GM12878 (cell line): ENCODE data around the gene MRPL28. TPM values are rescaled to one million over a fixed set of nuclear protein-coding genes. Genes with fewer than 3 reads are reported as not detected.

Experiments
- BHLHE40 ChIP-seq, 2 experiments: fragments of 450-650 bp in 1 of 2; IDR thresholded peaks; 2 replicates each; pipeline ENCODE4 v1.6.1; 2011 to 2017; ENCODE audit warnings: low read depth in 2 of 2, borderline replicate concordance in 1 of 2, improper control_type of control experiment in 1 of 2, low read length in 1 of 2, mild to moderate bottlenecking in 1 of 2
- CBFB ChIP-seq: IDR thresholded peaks from 2 replicates; pipeline ENCODE4 v1.6.1; 2016; ENCODE audit warnings: antibody characterized with exemption, low read depth
- CHD1 ChIP-seq: IDR thresholded peaks from 2 replicates; pipeline ENCODE4 v1.6.1; 2012; ENCODE audit warnings: low read depth, low read length, improper control_type of control experiment
- CHD4 ChIP-seq: fragments of 200-600 bp; sonication (generic); IDR thresholded peaks from 2 replicates; pipeline ENCODE4 v1.6.1; 2016; ENCODE audit warnings: mild to moderate bottlenecking
- ESRRA ChIP-seq: IDR thresholded peaks from 2 replicates; pipeline ENCODE4 v1.6.1; 2012; ENCODE audit warnings: mild to moderate bottlenecking, low read length, improper control_type of control experiment
- GATAD2B ChIP-seq: fragments of 450-650 bp; conservative IDR thresholded peaks from 2 replicates; pipeline ENCODE4 v1.6.1; 2017; ENCODE audit warnings: low read depth, mild to moderate bottlenecking, moderate library complexity
- HDGF ChIP-seq: fragments of 450-650 bp; IDR thresholded peaks from 2 replicates; pipeline ENCODE4 v1.6.1; 2016; ENCODE audit warnings: antibody characterized with exemption
- MXI1 ChIP-seq: fragments of 150-350 bp; IDR thresholded peaks from 2 replicates; pipeline ENCODE4 v1.6.1; 2011; ENCODE audit warnings: low read depth, mild to moderate bottlenecking, inconsistent platforms, low read length, improper control_type of control experiment
- NBN ChIP-seq: fragments of 450-650 bp; IDR thresholded peaks from 2 replicates; pipeline ENCODE4 v1.6.1; 2016
- RAD51 ChIP-seq: fragments of 450-650 bp; IDR thresholded peaks from 2 replicates; pipeline ENCODE4 v1.6.1; 2016; ENCODE audit warnings: moderate library complexity, mild to moderate bottlenecking, inconsistent platforms
- STAT3 ChIP-seq: IDR thresholded peaks from 2 replicates; pipeline ENCODE4 v1.6.1; 2011; ENCODE audit warnings: low read depth, low read length, improper control_type of control experiment
- SUZ12 ChIP-seq: fragments of 200-600 bp; sonication (generic); IDR thresholded peaks from one replicate; pipeline ENCODE4 v1.6.1; 2018; ENCODE audit warnings: antibody characterized with exemption, mild to moderate bottlenecking; ENCODE audit not compliant: unreplicated experiment
- TBL1XR1 ChIP-seq: IDR thresholded peaks from 2 replicates; pipeline ENCODE4 v1.6.1; 2012; ENCODE audit warnings: low read depth, low read length, improper control_type of control experiment
- TCF3 ChIP-seq: IDR thresholded peaks from 2 replicates; pipeline ENCODE4 v1.6.1; 2012; ENCODE audit warnings: low read depth, mild to moderate bottlenecking, low read length, borderline replicate concordance; ENCODE audit not compliant: insufficient read depth
- TCF7 ChIP-seq: IDR thresholded peaks from 2 replicates; pipeline ENCODE4 v1.6.1; 2014; ENCODE audit warnings: antibody characterized with exemption, borderline replicate concordance
- ZNF384 ChIP-seq: IDR thresholded peaks from 2 replicates; pipeline ENCODE4 v1.6.1; 2012; ENCODE audit warnings: low read depth, mild to moderate bottlenecking, low read length, improper control_type of control experiment, borderline replicate concordance
- polyA plus RNA-seq, 11 experiments: library from polyadenylated mRNA; depleted of rRNA in 4 of 11; unstranded in 6 of 11; stranded (reverse) in 5 of 11; fragments of >200 nt; fragmentation: Nextera tagmentation in 4 of 11; fragmentation: Illumina TruSeq in 1 of 11; extraction: Ambion mirVana in 4 of 11; extraction: Trizol in 1 of 11; gene quantifications; 1 replicate in 1 of 11; 2 replicates in 10 of 11; pipeline versions ENCODE4 v1.2.1 to v1.2.3, GENCODE V29; 2011 to 2016; ENCODE audit warnings: inconsistent platforms in 2 of 11, missing spikeins in 2 of 11, low read depth in 1 of 11
- total RNA-seq, 4 experiments: library from RNA; depleted of rRNA in 3 of 4; stranded (reverse); fragments of >200 nt in 3 of 4; fragmentation: Illumina TruSeq in 1 of 4; extraction: Trizol in 1 of 4; gene quantifications; 2 replicates each; pipeline versions ENCODE4 v1.2.1 to v1.2.3, GENCODE V29; 2013 to 2021
- TF ChIP-seq, protein P1 (sequence below): fragments of 450-650 bp; IDR thresholded peaks from 2 replicates; pipeline ENCODE4 v1.6.1; 2018; ENCODE audit warnings: mild to moderate bottlenecking, low read depth, moderate library complexity; ENCODE audit not compliant: partially characterized antibody
- TF ChIP-seq, protein P2 (sequence below): fragments of 150-350 bp; IDR thresholded peaks from 2 replicates; pipeline ENCODE4 v1.6.1; 2016; ENCODE audit warnings: low read depth, low read length
- TF ChIP-seq, protein P3 (sequence below): fragments of 450-650 bp; IDR thresholded peaks from 2 replicates; pipeline ENCODE4 v1.6.1; 2017; ENCODE audit warnings: borderline replicate concordance
- TF ChIP-seq, protein P4 (sequence below): fragments of 150-350 bp; IDR thresholded peaks from 2 replicates; pipeline ENCODE4 v1.6.1; 2014; ENCODE audit warnings: mild to moderate bottlenecking, low read depth, low read length
- TF ChIP-seq, protein P5 (sequence below): IDR thresholded peaks from 2 replicates; pipeline ENCODE4 v1.6.1; 2012; ENCODE audit warnings: low read depth, low read length, improper control_type of control experiment

MRPL28 gene
- total and polyA plus RNA-seq, 10 of the 15 experiments (the other 5 are each of a cell fraction or from before 2014, with no cell fraction given): 1.6 to 185 (median 110) TPM

DNA sequence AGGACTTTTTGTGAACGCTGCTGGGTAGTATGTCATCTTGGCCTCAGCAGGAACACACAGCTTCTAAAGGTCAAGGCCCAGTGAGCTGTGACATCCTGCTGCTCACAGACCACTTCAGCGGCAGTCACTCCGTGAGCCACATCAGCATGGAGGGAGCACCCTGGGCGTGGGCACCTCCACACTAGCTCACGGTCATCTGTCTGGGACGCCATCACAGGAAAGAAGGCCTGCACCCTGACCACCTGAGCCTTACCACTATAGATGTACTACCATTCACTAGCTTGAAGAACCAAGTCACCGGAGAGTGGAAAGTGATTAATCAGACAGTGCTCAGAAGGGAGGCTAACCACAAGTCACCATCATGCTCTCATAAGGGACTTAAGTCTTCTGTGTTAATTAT, 21.1 kb downstream of the MRPL28 start (continued):
- TF ChIP-seq, protein P1, sequence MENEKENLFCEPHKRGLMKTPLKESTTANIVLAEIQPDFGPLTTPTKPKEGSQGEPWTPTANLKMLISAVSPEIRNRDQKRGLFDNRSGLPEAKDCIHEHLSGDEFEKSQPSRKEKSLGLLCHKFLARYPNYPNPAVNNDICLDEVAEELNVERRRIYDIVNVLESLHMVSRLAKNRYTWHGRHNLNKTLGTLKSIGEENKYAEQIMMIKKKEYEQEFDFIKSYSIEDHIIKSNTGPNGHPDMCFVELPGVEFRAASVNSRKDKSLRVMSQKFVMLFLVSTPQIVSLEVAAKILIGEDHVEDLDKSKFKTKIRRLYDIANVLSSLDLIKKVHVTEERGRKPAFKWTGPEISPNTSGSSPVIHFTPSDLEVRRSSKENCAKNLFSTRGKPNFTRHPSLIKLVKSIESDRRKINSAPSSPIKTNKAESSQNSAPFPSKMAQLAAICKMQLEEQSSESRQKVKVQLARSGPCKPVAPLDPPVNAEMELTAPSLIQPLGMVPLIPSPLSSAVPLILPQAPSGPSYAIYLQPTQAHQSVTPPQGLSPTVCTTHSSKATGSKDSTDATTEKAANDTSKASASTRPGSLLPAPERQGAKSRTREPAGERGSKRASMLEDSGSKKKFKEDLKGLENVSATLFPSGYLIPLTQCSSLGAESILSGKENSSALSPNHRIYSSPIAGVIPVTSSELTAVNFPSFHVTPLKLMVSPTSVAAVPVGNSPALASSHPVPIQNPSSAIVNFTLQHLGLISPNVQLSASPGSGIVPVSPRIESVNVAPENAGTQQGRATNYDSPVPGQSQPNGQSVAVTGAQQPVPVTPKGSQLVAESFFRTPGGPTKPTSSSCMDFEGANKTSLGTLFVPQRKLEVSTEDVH: no peak
- TF ChIP-seq, protein P2, sequence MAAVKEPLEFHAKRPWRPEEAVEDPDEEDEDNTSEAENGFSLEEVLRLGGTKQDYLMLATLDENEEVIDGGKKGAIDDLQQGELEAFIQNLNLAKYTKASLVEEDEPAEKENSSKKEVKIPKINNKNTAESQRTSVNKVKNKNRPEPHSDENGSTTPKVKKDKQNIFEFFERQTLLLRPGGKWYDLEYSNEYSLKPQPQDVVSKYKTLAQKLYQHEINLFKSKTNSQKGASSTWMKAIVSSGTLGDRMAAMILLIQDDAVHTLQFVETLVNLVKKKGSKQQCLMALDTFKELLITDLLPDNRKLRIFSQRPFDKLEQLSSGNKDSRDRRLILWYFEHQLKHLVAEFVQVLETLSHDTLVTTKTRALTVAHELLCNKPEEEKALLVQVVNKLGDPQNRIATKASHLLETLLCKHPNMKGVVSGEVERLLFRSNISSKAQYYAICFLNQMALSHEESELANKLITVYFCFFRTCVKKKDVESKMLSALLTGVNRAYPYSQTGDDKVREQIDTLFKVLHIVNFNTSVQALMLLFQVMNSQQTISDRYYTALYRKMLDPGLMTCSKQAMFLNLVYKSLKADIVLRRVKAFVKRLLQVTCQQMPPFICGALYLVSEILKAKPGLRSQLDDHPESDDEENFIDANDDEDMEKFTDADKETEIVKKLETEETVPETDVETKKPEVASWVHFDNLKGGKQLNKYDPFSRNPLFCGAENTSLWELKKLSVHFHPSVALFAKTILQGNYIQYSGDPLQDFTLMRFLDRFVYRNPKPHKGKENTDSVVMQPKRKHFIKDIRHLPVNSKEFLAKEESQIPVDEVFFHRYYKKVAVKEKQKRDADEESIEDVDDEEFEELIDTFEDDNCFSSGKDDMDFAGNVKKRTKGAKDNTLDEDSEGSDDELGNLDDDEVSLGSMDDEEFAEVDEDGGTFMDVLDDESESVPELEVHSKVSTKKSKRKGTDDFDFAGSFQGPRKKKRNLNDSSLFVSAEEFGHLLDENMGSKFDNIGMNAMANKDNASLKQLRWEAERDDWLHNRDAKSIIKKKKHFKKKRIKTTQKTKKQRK: no peak
- TF ChIP-seq CHD4 (no peak), HDGF (peak; percentile 56; the same call in 1 of the 2 replicates), CHD1 (no peak), TBL1XR1 (no peak), NBN (0 out of 2 replicates have a peak, but pooled peaks have one; percentile 60), SUZ12 (no peak), BHLHE40 (IDR thresholded peaks at IDR 0.05; ENCODE audit: borderline replicate concordance in 1 of 2, low read depth in 2 of 2, low read length in 1 of 2) (peak in 1 of 2 experiments; percentile 23; a peak in 1 of 4 replicates), TCF3 (no peak), RAD51 (no peak), TCF7 (no peak), STAT3 (no peak), ESRRA (no peak), ZNF384 (no peak), CBFB (no peak), GATAD2B (no peak), MXI1 (no peak)
- TF ChIP-seq, protein P3, sequence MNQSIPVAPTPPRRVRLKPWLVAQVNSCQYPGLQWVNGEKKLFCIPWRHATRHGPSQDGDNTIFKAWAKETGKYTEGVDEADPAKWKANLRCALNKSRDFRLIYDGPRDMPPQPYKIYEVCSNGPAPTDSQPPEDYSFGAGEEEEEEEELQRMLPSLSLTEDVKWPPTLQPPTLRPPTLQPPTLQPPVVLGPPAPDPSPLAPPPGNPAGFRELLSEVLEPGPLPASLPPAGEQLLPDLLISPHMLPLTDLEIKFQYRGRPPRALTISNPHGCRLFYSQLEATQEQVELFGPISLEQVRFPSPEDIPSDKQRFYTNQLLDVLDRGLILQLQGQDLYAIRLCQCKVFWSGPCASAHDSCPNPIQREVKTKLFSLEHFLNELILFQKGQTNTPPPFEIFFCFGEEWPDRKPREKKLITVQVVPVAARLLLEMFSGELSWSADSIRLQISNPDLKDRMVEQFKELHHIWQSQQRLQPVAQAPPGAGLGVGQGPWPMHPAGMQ: no peak
- TF ChIP-seq, protein P4, sequence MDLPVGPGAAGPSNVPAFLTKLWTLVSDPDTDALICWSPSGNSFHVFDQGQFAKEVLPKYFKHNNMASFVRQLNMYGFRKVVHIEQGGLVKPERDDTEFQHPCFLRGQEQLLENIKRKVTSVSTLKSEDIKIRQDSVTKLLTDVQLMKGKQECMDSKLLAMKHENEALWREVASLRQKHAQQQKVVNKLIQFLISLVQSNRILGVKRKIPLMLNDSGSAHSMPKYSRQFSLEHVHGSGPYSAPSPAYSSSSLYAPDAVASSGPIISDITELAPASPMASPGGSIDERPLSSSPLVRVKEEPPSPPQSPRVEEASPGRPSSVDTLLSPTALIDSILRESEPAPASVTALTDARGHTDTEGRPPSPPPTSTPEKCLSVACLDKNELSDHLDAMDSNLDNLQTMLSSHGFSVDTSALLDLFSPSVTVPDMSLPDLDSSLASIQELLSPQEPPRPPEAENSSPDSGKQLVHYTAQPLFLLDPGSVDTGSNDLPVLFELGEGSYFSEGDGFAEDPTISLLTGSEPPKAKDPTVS: no peak
- TF ChIP-seq, protein P5, sequence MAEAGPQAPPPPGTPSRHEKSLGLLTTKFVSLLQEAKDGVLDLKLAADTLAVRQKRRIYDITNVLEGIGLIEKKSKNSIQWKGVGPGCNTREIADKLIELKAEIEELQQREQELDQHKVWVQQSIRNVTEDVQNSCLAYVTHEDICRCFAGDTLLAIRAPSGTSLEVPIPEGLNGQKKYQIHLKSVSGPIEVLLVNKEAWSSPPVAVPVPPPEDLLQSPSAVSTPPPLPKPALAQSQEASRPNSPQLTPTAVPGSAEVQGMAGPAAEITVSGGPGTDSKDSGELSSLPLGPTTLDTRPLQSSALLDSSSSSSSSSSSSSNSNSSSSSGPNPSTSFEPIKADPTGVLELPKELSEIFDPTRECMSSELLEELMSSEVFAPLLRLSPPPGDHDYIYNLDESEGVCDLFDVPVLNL: no peak
